IMR-90 (cell line): Measurements from ENCODE around the gene USP35. TPM values are rescaled to one million over a fixed set of nuclear protein-coding genes. Genes with fewer than 3 reads are reported as not detected.

Experiments
- ATAC-seq: fragments of 200-7000 bp; cut with Tn5 transposase; 2 replicates; pipeline ENCODE4 v1.9.1; 2020; ENCODE audit warnings: low read depth, mild to moderate bottlenecking, moderate library complexity
- BruUV-seq: library from RNA; stranded (reverse); fragments of 400-500 nt; replicated peaks from 2 replicates; lab custom pipeline; 2021; lab: Mats Ljungman, UMichigan
- CTCF ChIA-PET: fragments of 300-600 bp; formaldehyde crosslinking; extraction: SDS; loops from one replicate; lab custom pipeline; 2021; ENCODE audit warnings: antibody characterized with exemption; lab: Yijun Ruan, JAX
- POLR2A ChIA-PET: fragments of 300-600 bp; sonication (Branson Sonifier 250); formaldehyde crosslinking; loops from one replicate; lab custom pipeline; 2022; ENCODE audit warnings: antibody characterized with exemption; ENCODE audit not compliant: unreplicated experiment; lab: Charles Lee
- DNase-seq: peaks from one replicate; pipeline ENCODE4 v3.0.0; 2013
- H2AFZ ChIP-seq: replicated peaks from 2 replicates; pipeline ENCODE3; 2013; ENCODE audit warnings: low read length, mild to moderate bottlenecking; ENCODE audit not compliant: poor library complexity
- H2AK5ac ChIP-seq: 2 replicates; pipeline ENCODE4 v1.6.1; 2013; ENCODE audit warnings: low read depth, low read length, inconsistent platforms
- H2AK9ac ChIP-seq: replicated peaks from 2 replicates; pipeline ENCODE3; 2013; ENCODE audit warnings: mild to moderate bottlenecking, low read depth, low read length, moderate library complexity; ENCODE audit not compliant: poor library complexity
- H2BK120ac ChIP-seq: 2 replicates; pipeline ENCODE4 v1.6.1; 2013; ENCODE audit warnings: low read depth, low read length, inconsistent platforms
- H2BK15ac ChIP-seq: 3 replicates; pipeline ENCODE4 v1.6.1; 2013; ENCODE audit warnings: low read depth, low read length, inconsistent platforms
- H2BK20ac ChIP-seq: 2 replicates; pipeline ENCODE4 v1.6.1; 2013; ENCODE audit warnings: low read depth, mild to moderate bottlenecking, inconsistent platforms, low read length, moderate library complexity
- H2BK5ac ChIP-seq: 2 replicates; pipeline ENCODE4 v1.6.1; 2013; ENCODE audit warnings: mild to moderate bottlenecking, low read depth, low read length, inconsistent platforms; ENCODE audit not compliant: poor library complexity, severe bottlenecking
- H3K14ac ChIP-seq: replicated peaks from 2 replicates; pipeline ENCODE4 v1.6.1; 2013; ENCODE audit warnings: low read depth, low read length, inconsistent platforms
- H3K18ac ChIP-seq: 2 replicates; pipeline ENCODE4 v1.6.1; 2013; ENCODE audit warnings: low read depth, low read length, control low read depth
- H3K23ac ChIP-seq: 2 replicates; pipeline ENCODE4 v1.6.1; 2013; ENCODE audit warnings: low read depth, low read length, inconsistent platforms
- H3K27ac ChIP-seq: 2 replicates; pipeline ENCODE4 v1.5.1; 2013; ENCODE audit warnings: mild to moderate bottlenecking, control low read depth, low read length; ENCODE audit not compliant: insufficient read depth
- H3K27me3 ChIP-seq: 2 replicates; pipeline ENCODE4 v1.6.1; 2013; ENCODE audit warnings: low read length; ENCODE audit not compliant: control insufficient read depth, insufficient read depth
- H3K36me3 ChIP-seq: 2 replicates; pipeline ENCODE4 v1.6.1; 2013; ENCODE audit warnings: low read length, mixed read lengths; ENCODE audit not compliant: control insufficient read depth, insufficient read depth
- H3K4ac ChIP-seq: 2 replicates; pipeline ENCODE4 v1.6.1; 2013; ENCODE audit warnings: low read depth, low read length, inconsistent platforms
- H3K4me1 ChIP-seq: 2 replicates; pipeline ENCODE4 v1.6.1; 2013; ENCODE audit warnings: low read length, mixed read lengths; ENCODE audit not compliant: control insufficient read depth, insufficient read depth
- H3K4me2 ChIP-seq: 2 replicates; pipeline ENCODE4 v1.6.1; 2013; ENCODE audit warnings: low read depth, mild to moderate bottlenecking, control low read depth, low read length, moderate library complexity
- H3K4me3 ChIP-seq: 2 replicates; pipeline ENCODE4 v1.5.1; 2013; ENCODE audit warnings: low read depth, mild to moderate bottlenecking, control low read depth, low read length, moderate library complexity; ENCODE audit not compliant: insufficient read depth
- H3K56ac ChIP-seq: 2 replicates; pipeline ENCODE4 v1.6.1; 2013; ENCODE audit warnings: low read length, inconsistent platforms; ENCODE audit not compliant: insufficient read depth; ENCODE audit errors: extremely low read depth
- H3K79me1 ChIP-seq, 2 experiments: 2 replicates each; pipeline ENCODE4 v1.6.1; 2013; ENCODE audit warnings: low read length in 2 of 2, inconsistent platforms in 1 of 2, low read depth in 1 of 2
- H3K9ac ChIP-seq: 2 replicates; pipeline ENCODE4 v1.6.1; 2013; ENCODE audit warnings: low read depth, low read length, control low read depth
- H3K9me1 ChIP-seq: 2 replicates; pipeline ENCODE4 v1.6.1; 2013; ENCODE audit warnings: low read length, inconsistent platforms; ENCODE audit not compliant: insufficient read depth
- H3K9me3 ChIP-seq: 2 replicates; pipeline ENCODE4 v1.6.1; 2013; ENCODE audit warnings: low read length; ENCODE audit not compliant: control insufficient read depth, insufficient read depth
- H4K20me1 ChIP-seq: 2 replicates; pipeline ENCODE4 v1.6.1; 2013; ENCODE audit warnings: low read length, inconsistent platforms; ENCODE audit not compliant: insufficient read depth
- H4K5ac ChIP-seq: 2 replicates; pipeline ENCODE4 v1.6.1; 2013; ENCODE audit warnings: mild to moderate bottlenecking, low read depth, low read length, control low read depth
- H4K8ac ChIP-seq, 2 experiments: 2 replicates each; pipeline ENCODE4 v1.6.1; 2013; ENCODE audit warnings: low read depth in 2 of 2, low read length in 2 of 2, control low read depth in 1 of 2, inconsistent platforms in 1 of 2
- H4K91ac ChIP-seq: 2 replicates; pipeline ENCODE4 v1.6.1; 2013; ENCODE audit warnings: low read depth, low read length, inconsistent platforms; ENCODE audit not compliant: insufficient read depth
- BHLHE40 ChIP-seq: fragments of 150-350 bp; IDR thresholded peaks from 2 replicates; pipeline ENCODE4 v1.6.1; 2016; ENCODE audit warnings: mild to moderate bottlenecking, low read depth, low read length
- CHD1 ChIP-seq: IDR thresholded peaks from 2 replicates; pipeline ENCODE4 v1.6.1; 2012; ENCODE audit warnings: low read depth, low read length, improper control_type of control experiment
- FOS ChIP-seq: fragments of 150-350 bp; IDR thresholded peaks from 2 replicates; pipeline ENCODE4 v1.6.1; 2016; ENCODE audit warnings: low read depth, low read length
- MAFK ChIP-seq: IDR thresholded peaks from 2 replicates; pipeline ENCODE4 v1.6.1; 2012; ENCODE audit warnings: low read depth, low read length, improper control_type of control experiment
- MAZ ChIP-seq: IDR thresholded peaks from 2 replicates; pipeline ENCODE4 v1.6.1; 2012; ENCODE audit warnings: low read depth, mild to moderate bottlenecking, low read length, improper control_type of control experiment, moderate library complexity, borderline replicate concordance
- MXI1 ChIP-seq: IDR thresholded peaks from 2 replicates; pipeline ENCODE4 v1.6.1; 2012; ENCODE audit warnings: low read depth, mild to moderate bottlenecking, low read length, moderate library complexity, borderline replicate concordance
- NFE2L2 ChIP-seq: fragments of 150-350 bp; IDR thresholded peaks from 2 replicates; pipeline ENCODE4 v1.6.1; 2016; ENCODE audit warnings: low read depth, mild to moderate bottlenecking, low read length
- POLR2A ChIP-seq: IDR thresholded peaks from 2 replicates; pipeline ENCODE4 v1.6.1; 2012; ENCODE audit warnings: mild to moderate bottlenecking, low read depth, low read length
- RAD21 ChIP-seq: IDR thresholded peaks from 2 replicates; pipeline ENCODE4 v1.6.1; 2012; ENCODE audit warnings: low read length, improper control_type of control experiment
- RCOR1 ChIP-seq: IDR thresholded peaks from 2 replicates; pipeline ENCODE4 v1.6.1; 2012; ENCODE audit warnings: mild to moderate bottlenecking, low read length, improper control_type of control experiment; ENCODE audit not compliant: insufficient replicate concordance
- RFX5 ChIP-seq: IDR thresholded peaks from 2 replicates; pipeline ENCODE4 v1.8.0; 2012; ENCODE audit warnings: low read depth, mild to moderate bottlenecking, low read length, moderate library complexity
- SMC3 ChIP-seq: fragments of 150-350 bp; IDR thresholded peaks from 2 replicates; pipeline ENCODE4 v1.6.1; 2016; ENCODE audit warnings: low read depth, mild to moderate bottlenecking, antibody characterized with exemption, low read length, moderate library complexity
- WGBS, 2 experiments: methylation state at CpG; one replicate each; pipeline versions ENCODE4 v1.1.5 to v1.1.7; 2013; ENCODE audit warnings: missing lambda C conversion rate in 2 of 2; ENCODE audit not compliant: insufficient read length in 1 of 2; ENCODE audit errors: extremely low coverage in 2 of 2; 5-methylcytosine and 5-hydroxymethylcytosine counted together
- dilution Hi-C: fragments of 300-500 bp; cut with HindIII; formaldehyde crosslinking; loops from one replicate; pipeline ENCODE4 v1.14.3; 2018; ENCODE audit warnings: low sequenced_read_pairs; ENCODE audit not compliant: unreplicated experiment
- in situ Hi-C: fragments of 300-500 bp; cut with MboI; formaldehyde crosslinking; loops from 3 replicates; pipeline ENCODE4 v1.14.3; 2019; ENCODE audit warnings: low sequenced_read_pairs, inconsistent platforms, mixed read lengths
- intact Hi-C: fragments of 100-400 bp; cut with micrococcal nuclease; formaldehyde crosslinking; loops from 2 replicates; pipeline ENCODE4 v1.10.0; 2022
- polyA plus RNA-seq, 3 experiments: library from polyadenylated mRNA; depleted of rRNA; stranded (reverse); fragments of >200 nt; gene quantifications; 2 replicates each; pipeline ENCODE4 v1.2.3, GENCODE V29; 2012; ENCODE audit warnings: low replicate concordance in 1 of 3
- total RNA-seq: library from RNA; depleted of rRNA; stranded (reverse); fragments of >200 nt; gene quantifications from 2 replicates; pipeline ENCODE4 v1.2.3, GENCODE V29; 2012
- TF ChIP-seq, protein P1 (sequence below): fragments of 150-350 bp; IDR thresholded peaks from 2 replicates; pipeline ENCODE4 v1.6.1; 2017; ENCODE audit warnings: mild to moderate bottlenecking, antibody characterized with exemption, low read length, low read depth
- TF ChIP-seq, protein P2 (sequence below): fragments of 150-350 bp; IDR thresholded peaks from 2 replicates; pipeline ENCODE4 v1.6.1; 2016; ENCODE audit warnings: low read depth, mild to moderate bottlenecking, low read length, moderate library complexity, borderline replicate concordance
- TF ChIP-seq, protein P3 (sequence below): conservative IDR thresholded peaks from 2 replicates; pipeline ENCODE4 v1.5.1; 2012; ENCODE audit warnings: mild to moderate bottlenecking, low read depth, low read length, improper control_type of control experiment

USP35 gene
- total and polyA plus RNA-seq, 2 of the 4 experiments (the other 2 are of a cell fraction) = 2.7 to 11.3 TPM

- Histone ChIP-seq H3K18ac (no peak overlapping the region), H2AK9ac (no peak overlapping the region), H2BK15ac (no peak overlapping the region), H3K56ac (no peak overlapping the region), H3K9ac (no peak overlapping the region), H3K36me3 (peaks cover 77% of the 10 kb centered on the region), H3K9me1 (peaks cover 19% of the 10 kb centered on the region), H3K4me2 (no peak overlapping the region), H3K4me3 (no peak overlapping the region), H2BK5ac (no peak overlapping the region), H3K4me1 (no peaks in the 10 kb centered on the region), H2AFZ (no peak overlapping the region), H2BK20ac (no peak overlapping the region), H4K91ac (no peak overlapping the region), H3K23ac (no peak overlapping the region), H3K14ac (no peak overlapping the region), H4K5ac (no peak overlapping the region), H2AK5ac (no peak overlapping the region), H3K79me1 (peaks cover 0 to 9% of the 10 kb centered on the region in 2 experiments; a peak in 2 of 4 replicates), H4K20me1 (peaks cover 8% of the 10 kb centered on the region; the same call in 1 of the 2 replicates), H2BK120ac (no peak overlapping the region), H3K4ac (no peak overlapping the region), H3K27ac (no peak overlapping the region), H4K8ac (no peak overlapping the region), H3K9me3 (no peaks in the 10 kb centered on the region), H3K27me3 (no peaks in the 10 kb centered on the region)
- ChIA-PET CTCF (no interaction called here), POLR2A (no interaction called here)
- intact Hi-C loops (no loop called here), dilution Hi-C loops (no loop called here), in situ Hi-C loops (no loop called here)
- no peak for ATAC-seq
- WGBS, 2 experiments = 76% methylated on average over 2 of the region's 11 CpGs; no CpG with 5 or more reads in 1 of the 2 experiments
- no TSS peak for BruUV-seq
- no peak for DNase-seq
- TF ChIP-seq MAFK (no peak), RFX5 (no peak), RAD21 (no peak), FOS (no peak), CHD1 (no peak), NFE2L2 (no peak), RCOR1 (no peak), MAZ (no peak), SMC3 (no peak), MXI1 (no peak), POLR2A (no peak), BHLHE40 (no peak)
- TF ChIP-seq, protein P1, sequence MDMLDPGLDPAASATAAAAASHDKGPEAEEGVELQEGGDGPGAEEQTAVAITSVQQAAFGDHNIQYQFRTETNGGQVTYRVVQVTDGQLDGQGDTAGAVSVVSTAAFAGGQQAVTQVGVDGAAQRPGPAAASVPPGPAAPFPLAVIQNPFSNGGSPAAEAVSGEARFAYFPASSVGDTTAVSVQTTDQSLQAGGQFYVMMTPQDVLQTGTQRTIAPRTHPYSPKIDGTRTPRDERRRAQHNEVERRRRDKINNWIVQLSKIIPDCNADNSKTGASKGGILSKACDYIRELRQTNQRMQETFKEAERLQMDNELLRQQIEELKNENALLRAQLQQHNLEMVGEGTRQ = no peak
- TF ChIP-seq, protein P2, sequence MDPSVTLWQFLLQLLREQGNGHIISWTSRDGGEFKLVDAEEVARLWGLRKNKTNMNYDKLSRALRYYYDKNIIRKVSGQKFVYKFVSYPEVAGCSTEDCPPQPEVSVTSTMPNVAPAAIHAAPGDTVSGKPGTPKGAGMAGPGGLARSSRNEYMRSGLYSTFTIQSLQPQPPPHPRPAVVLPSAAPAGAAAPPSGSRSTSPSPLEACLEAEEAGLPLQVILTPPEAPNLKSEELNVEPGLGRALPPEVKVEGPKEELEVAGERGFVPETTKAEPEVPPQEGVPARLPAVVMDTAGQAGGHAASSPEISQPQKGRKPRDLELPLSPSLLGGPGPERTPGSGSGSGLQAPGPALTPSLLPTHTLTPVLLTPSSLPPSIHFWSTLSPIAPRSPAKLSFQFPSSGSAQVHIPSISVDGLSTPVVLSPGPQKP = no peak
- TF ChIP-seq, protein P3, sequence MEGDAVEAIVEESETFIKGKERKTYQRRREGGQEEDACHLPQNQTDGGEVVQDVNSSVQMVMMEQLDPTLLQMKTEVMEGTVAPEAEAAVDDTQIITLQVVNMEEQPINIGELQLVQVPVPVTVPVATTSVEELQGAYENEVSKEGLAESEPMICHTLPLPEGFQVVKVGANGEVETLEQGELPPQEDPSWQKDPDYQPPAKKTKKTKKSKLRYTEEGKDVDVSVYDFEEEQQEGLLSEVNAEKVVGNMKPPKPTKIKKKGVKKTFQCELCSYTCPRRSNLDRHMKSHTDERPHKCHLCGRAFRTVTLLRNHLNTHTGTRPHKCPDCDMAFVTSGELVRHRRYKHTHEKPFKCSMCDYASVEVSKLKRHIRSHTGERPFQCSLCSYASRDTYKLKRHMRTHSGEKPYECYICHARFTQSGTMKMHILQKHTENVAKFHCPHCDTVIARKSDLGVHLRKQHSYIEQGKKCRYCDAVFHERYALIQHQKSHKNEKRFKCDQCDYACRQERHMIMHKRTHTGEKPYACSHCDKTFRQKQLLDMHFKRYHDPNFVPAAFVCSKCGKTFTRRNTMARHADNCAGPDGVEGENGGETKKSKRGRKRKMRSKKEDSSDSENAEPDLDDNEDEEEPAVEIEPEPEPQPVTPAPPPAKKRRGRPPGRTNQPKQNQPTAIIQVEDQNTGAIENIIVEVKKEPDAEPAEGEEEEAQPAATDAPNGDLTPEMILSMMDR = no peak
These were observed 30.2 kb downstream of the USP35 start for GRCh38 chr11:78218707-78219492.
